Right atrium auricular region (tissue), 2 donors: ENCODE measurements around the gene ZNF469. TPM values are rescaled to one million over a fixed set of nuclear protein-coding genes. Genes with fewer than 3 reads are reported as not detected.

Source experiments
- DNase-seq: peaks from one replicate; pipeline ENCODE4 v3.0.0-alpha.2; 2019; ENCODE audit warnings: low spot score
- H3K27ac ChIP-seq, 2 donors: fragments of 200-600 bp; sonication (generic); 1 replicate in 1 of 2; 2 replicates in 1 of 2; pipeline ENCODE4 v1.5.1; 2016 to 2019
- H3K27me3 ChIP-seq, 2 donors: fragments of 200-600 bp; sonication (generic); one replicate each; pipeline versions ENCODE4 v1.5.1 to v1.6.0; 2017 to 2019
- H3K36me3 ChIP-seq: fragments of 200-600 bp; sonication (generic); one replicate; pipeline ENCODE4 v1.5.1; 2016
- H3K4me1 ChIP-seq, 2 donors: fragments of 200-600 bp; sonication (generic); one replicate each; pipeline versions ENCODE4 v1.5.1 to v1.6.0; 2017 to 2019
- H3K4me3 ChIP-seq, 2 donors: fragments of 200-600 bp; sonication (generic); 1 replicate in 1 of 2; 2 replicates in 1 of 2; pipeline ENCODE4 v1.5.1; 2017 to 2019; ENCODE audit warnings: mild to moderate bottlenecking in 1 of 2, moderate library complexity in 1 of 2
- H3K9me3 ChIP-seq, 2 donors: fragments of 200-600 bp; sonication (generic); one replicate each; pipeline ENCODE4 v1.5.1; 2019
- CTCF ChIP-seq, 2 donors: fragments of 200-600 bp; sonication (generic); IDR thresholded peaks; one replicate each; pipeline ENCODE4 v1.5.1; 2019; ENCODE audit warnings: antibody characterized with exemption in 2 of 2
- total RNA-seq, 2 donors: library from RNA; depleted of rRNA; stranded (reverse); fragments of >200 nt; gene quantifications; one replicate each; pipeline ENCODE4 v1.1.0, GENCODE V29; 2016

ZNF469 gene
- total RNA-seq, 2 donors from 2014 or later: 0.56 to 0.83 TPM

DNA sequence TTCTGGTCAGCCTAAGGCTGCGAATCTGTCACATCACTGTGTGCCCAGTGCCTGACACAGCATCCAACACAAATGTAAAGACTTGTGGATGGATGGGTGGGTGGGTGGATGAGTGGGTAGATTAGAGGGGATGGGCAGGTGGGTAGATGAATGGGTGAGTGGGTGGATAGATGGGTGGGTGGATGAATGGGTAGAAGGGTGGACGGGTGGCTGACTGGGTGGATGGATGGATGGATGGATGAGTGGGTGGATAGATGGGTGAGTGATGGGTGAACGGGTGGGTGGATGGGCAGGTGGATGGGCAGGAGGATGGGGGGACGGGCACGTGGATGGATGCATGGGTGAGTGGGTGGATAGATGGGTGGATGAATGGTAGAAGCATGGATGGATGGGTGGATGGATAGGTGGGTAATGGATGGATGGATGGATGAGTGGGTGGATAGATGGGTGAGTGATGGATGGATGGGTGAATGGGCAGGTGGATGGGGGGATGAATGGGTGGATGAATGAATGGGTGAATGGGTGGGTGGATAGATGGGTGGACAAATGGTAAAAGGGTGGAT is 39.2 kb downstream of the ZNF469 start:
- no peak for DNase-seq
- Histone ChIP-seq H3K4me3 (no peak overlapping the region), H3K27me3 (no peaks in the 10 kb centered on the region), H3K36me3 (no peaks in the 10 kb centered on the region), H3K4me1 (no peaks in the 10 kb centered on the region), H3K9me3 (no peaks in the 10 kb centered on the region), H3K27ac (no peak overlapping the region)
- no peak for TF ChIP-seq CTCF (IDR thresholded peaks at IDR 0.05)

DNA sequence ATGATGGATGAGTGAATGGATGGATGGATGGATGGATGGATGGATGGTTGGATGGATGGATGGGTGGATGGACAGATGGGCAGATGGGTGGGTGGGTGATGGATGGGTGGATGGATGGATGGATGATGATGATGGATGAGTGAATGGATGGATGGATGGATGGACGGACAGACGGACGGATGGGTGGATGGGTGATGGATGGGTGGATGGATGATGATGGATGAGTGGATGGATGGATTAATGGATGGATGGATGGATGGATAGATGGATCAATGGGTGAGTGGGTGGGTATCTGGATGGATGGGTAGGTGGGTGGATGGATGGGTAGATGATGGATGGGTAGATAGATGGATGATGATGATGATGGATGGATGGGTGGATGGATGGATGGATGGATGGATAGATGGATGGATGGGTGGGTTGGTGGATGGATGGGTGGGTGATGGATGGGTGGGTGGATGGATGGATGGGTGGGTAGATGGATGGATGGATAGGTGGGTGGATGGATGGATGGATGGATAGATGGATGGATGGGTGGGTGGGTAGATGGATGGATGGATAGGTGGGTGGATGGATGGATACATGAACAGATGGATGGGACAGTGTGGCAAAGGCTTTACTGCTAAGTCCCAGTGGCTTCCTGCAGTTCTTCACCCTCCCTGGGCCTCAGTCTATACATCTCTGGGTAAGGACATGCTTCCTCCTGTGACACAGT is 40.1 kb downstream of the ZNF469 start:
- TF ChIP-seq CTCF (IDR thresholded peaks at IDR 0.05): no peak
- no peaks in the 10 kb centered on the region for H3K36me3 ChIP-seq
- no peak overlapping the region for H3K27ac ChIP-seq
- no peaks in the 10 kb centered on the region for H3K27me3 ChIP-seq
- no peaks in the 10 kb centered on the region for H3K4me1 ChIP-seq
- DNase-seq: no peak
- H3K9me3 ChIP-seq: no peaks in the 10 kb centered on the region
- H3K4me3 ChIP-seq: no peak overlapping the region

DNA sequence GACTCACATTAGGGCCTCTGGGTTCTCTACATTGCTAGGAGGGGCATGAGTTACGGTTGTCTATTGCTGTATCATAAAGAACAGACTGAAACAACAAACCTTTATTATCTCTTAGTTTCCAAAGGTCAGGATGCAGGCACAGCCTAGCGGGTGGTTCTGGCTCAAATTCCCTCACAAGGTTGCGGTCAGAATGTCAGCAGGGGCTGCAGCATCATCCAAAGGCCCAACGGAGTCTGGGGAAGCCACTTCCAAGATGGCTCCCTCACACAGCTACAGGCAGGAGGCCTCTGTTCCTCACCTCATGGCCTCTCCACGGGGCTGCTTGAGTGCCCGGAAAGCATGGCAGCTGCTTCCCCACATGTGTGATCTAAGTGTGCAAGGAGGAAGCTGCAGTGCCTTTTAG is 40.7 kb downstream of the ZNF469 start:
- H3K27me3 ChIP-seq: no peaks in the 10 kb centered on the region
- no peak for DNase-seq
- no peak overlapping the region for H3K27ac ChIP-seq
- H3K36me3 ChIP-seq: no peaks in the 10 kb centered on the region
- TF ChIP-seq CTCF (IDR thresholded peaks at IDR 0.05): no peak
- H3K4me1 ChIP-seq: no peaks in the 10 kb centered on the region
- H3K4me3 ChIP-seq: no peak overlapping the region
- H3K9me3 ChIP-seq: no peaks in the 10 kb centered on the region

DNA sequence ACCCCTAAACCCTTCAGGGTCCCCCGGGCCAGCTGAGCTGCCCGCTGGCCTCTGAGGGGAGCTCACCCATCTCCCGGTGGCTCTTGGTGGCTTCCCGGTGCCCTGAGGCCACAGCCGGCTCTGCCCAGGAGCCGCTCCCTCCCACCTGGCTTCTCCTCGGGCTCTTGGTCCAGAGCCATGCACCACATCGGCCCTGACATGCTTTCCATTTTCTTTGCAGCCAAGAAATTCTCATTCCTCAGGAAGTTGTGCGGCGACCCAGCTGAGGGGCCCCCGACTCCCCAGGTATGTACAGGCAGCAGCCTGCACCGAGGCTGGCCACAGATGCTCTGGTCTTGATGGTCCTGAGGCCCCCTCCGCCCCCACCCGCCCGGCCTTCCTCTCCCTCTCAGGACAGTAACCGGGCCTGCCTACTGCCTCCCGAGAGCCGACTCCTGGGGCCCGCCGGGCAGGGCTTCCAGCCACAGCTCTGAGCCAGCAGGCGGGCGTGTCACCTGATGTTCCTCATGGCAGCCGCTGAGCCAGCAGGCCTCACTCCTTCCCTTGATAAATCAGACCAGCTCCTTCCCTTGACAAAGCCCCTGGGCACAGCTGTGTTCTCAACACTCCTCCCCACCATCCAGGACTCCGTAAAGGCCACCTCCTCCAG is 42.0 kb downstream of the ZNF469 start:
- TF ChIP-seq CTCF (IDR thresholded peaks at IDR 0.05): no peak
- no peak for DNase-seq
- no peak overlapping the region for H3K27ac ChIP-seq

GRCh38 chr16:88426018-88426417 is 43.3 kb downstream of the ZNF469 start:
- Histone ChIP-seq H3K9me3 (no peaks in the 10 kb centered on the region), H3K27me3 (peaks cover 0 to 11% of the 10 kb centered on the region in 2 donors), H3K36me3 (no peaks in the 10 kb centered on the region), H3K4me1 (peaks cover 0 to 18% of the 10 kb centered on the region in 2 donors), H3K27ac (no peak overlapping the region), H3K4me3 (no peak overlapping the region)
- no peak for DNase-seq
- TF ChIP-seq CTCF (IDR thresholded peaks at IDR 0.05): no peak

More for the DNA sequence above, 42.0 kb downstream of the ZNF469 start:
- H3K4me1 ChIP-seq: peaks cover 0 to 5% of the 10 kb centered on the region in 2 donors
- H3K4me3 ChIP-seq: no peak overlapping the region
- no peaks in the 10 kb centered on the region for H3K9me3 ChIP-seq
- H3K36me3 ChIP-seq: no peaks in the 10 kb centered on the region
- peaks cover 0 to 4% of the 10 kb centered on the region in 2 donors for H3K27me3 ChIP-seq
